ENCODE data around the gene STK32B. TPM values are rescaled to one million over a fixed set of nuclear protein-coding genes. Genes with fewer than 3 reads are reported as not detected.

The STK32B gene
- total RNA-seq, 1 donor from 2014 or later, result not detected

GRCh38 chr4:5050520-5051277 is 581 bp upstream of the STK32B start:
- H3K27ac Mint-ChIP-seq, result no peak overlapping the region
- CTCF ChIA-PET, result interaction anchor here (1.5 kb wide), 1 partner anchor 762 kb away, joined by 4 read pairs; no protein-coding TSS in a partner anchor
- peaks cover 35% of the 10 kb centered on the region for H3K27me3 Mint-ChIP-seq
- no peaks in the 10 kb centered on the region for H3K36me3 Mint-ChIP-seq (ENCODE audit: low read depth)
- H3K4me1 Mint-ChIP-seq, result peaks cover 17% of the 10 kb centered on the region
- peak overlapping the region; percentile 81 for H3K4me3 Mint-ChIP-seq
- TF ChIP-seq CTCF (IDR thresholded peaks at IDR 0.05), result no peak
- intact Hi-C loops (cut with micrococcal nuclease), result loop anchor here (2.0 to 5.0 kb wide), 2 partner anchors 188 to 410 kb away; no protein-coding TSS in a partner anchor
- POLR2A ChIA-PET, result no interaction called here
- no peak for DNase-seq
- ATAC-seq (ENCODE audit: low read depth), result no peak
- H3K9me3 Mint-ChIP-seq, result peaks cover 5% of the 10 kb centered on the region

- Mint-ChIP-seq H3K27me3 (peaks cover 28% of the 10 kb centered on the region), H3K9me3 (no peaks in the 10 kb centered on the region), H3K4me3 (peak overlapping the region; percentile 63), H3K36me3 (ENCODE audit: low read depth) (no peaks in the 10 kb centered on the region), H3K27ac (no peak overlapping the region), H3K4me1 (peaks cover 17% of the 10 kb centered on the region)
- no peak for TF ChIP-seq CTCF (IDR thresholded peaks at IDR 0.05)
- intact Hi-C loops (cut with micrococcal nuclease), result loop anchor here (5.0 kb wide), 1 partner anchor 190 kb away; no protein-coding TSS in a partner anchor
- ChIA-PET POLR2A (no interaction called here), CTCF (no interaction called here)
- ATAC-seq (ENCODE audit: low read depth) (no peak), DNase-seq (no peak)
These were observed 973 bp downstream of the STK32B start for GRCh38 chr4:5052204-5052702.

GRCh38 chr4:5052726-5053425 is 1.6 kb downstream of the STK32B start:
- no peak overlapping the region for H3K4me3 Mint-ChIP-seq
- no peak for DNase-seq
- H3K27ac Mint-ChIP-seq, result no peak overlapping the region
- intact Hi-C loops (cut with micrococcal nuclease), result loop anchor here (5.0 kb wide), 1 partner anchor 191 kb away; no protein-coding TSS in a partner anchor
- peaks cover 26% of the 10 kb centered on the region for H3K27me3 Mint-ChIP-seq
- H3K36me3 Mint-ChIP-seq (ENCODE audit: low read depth), result no peaks in the 10 kb centered on the region
- TF ChIP-seq CTCF (IDR thresholded peaks at IDR 0.05), result no peak
- H3K4me1 Mint-ChIP-seq, result peaks cover 17% of the 10 kb centered on the region
- ATAC-seq (ENCODE audit: low read depth), result no peak
- ChIA-PET POLR2A (no interaction called here), CTCF (no interaction called here)
- H3K9me3 Mint-ChIP-seq, result no peaks in the 10 kb centered on the region

- POLR2A ChIA-PET, result no interaction called here
- H3K9me3 Mint-ChIP-seq, result no peaks in the 10 kb centered on the region
These were observed 3.3 kb downstream of the STK32B start for GRCh38 chr4:5054532-5054931.

More at GRCh38 chr4:5054532-5054931, 3.3 kb downstream of the STK32B start:
- DNase-seq (no peak), ATAC-seq (ENCODE audit: low read depth) (no peak)
- Mint-ChIP-seq H3K27me3 (peaks cover 18% of the 10 kb centered on the region), H3K27ac (no peak overlapping the region), H3K4me1 (peaks cover 17% of the 10 kb centered on the region), H3K36me3 (ENCODE audit: low read depth) (no peaks in the 10 kb centered on the region), H3K4me3 (no peak overlapping the region)
- TF ChIP-seq CTCF (IDR thresholded peaks at IDR 0.05), result no peak
- CTCF ChIA-PET, result no interaction called here
- intact Hi-C loops (cut with micrococcal nuclease), result loop anchor here (5.0 kb wide), 1 partner anchor 192 kb away; no protein-coding TSS in a partner anchor

All from activated B cell treated with CpG ODN at 0.5 μM for 24 hours (primary cell).